T47D (cell line): ENCODE data around the gene CNTN4.

Source experiments
- DNase-seq, 2 experiments: peaks; one replicate each; pipeline versions ENCODE4 v3.0.0 to v3.0.0-alpha.2; 2011 to 2012; ENCODE audit warnings: low read depth in 1 of 2, low spot score in 1 of 2
- JUND ChIP-seq: IDR thresholded peaks from 2 replicates; pipeline ENCODE4 v1.6.1; 2012; ENCODE audit warnings: low read depth
- in situ Hi-C: cut with HindIII; loops from 2 replicates; pipeline ENCODE4 v1.10.0; 2016; ENCODE audit warnings: low sequenced_read_pairs, low pct_unique_long_range_greater_than_20kb

CNTN4 gene

DNA sequence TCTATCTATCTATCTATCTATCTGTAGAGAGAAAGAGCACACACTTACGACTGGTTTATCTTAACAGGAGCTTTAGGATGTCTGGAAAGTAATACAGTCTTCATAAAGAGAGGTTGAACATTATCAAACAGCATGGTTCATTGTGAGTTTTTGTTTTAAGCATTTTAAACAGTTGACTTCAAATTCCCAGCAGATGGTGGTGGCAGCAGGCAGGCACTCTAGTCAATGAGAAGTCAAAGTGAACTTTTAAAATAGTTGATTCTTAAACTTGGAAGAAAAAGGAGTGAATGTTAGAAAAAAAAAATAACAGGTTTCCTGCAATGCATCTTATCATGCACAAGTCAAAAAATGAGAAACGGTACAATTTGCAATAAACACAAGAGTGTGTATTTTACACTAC is 578.8 kb downstream of the CNTN4 start:
- DNase-seq, result no peak
- in situ Hi-C loops, result no loop called here
- TF ChIP-seq JUND, result no peak

- in situ Hi-C loops, result no loop called here
- TF ChIP-seq JUND, result no peak
- DNase-seq, result no peak
These were observed 581.6 kb downstream of the CNTN4 start for GRCh38 chr3:2680236-2680635.

DNA sequence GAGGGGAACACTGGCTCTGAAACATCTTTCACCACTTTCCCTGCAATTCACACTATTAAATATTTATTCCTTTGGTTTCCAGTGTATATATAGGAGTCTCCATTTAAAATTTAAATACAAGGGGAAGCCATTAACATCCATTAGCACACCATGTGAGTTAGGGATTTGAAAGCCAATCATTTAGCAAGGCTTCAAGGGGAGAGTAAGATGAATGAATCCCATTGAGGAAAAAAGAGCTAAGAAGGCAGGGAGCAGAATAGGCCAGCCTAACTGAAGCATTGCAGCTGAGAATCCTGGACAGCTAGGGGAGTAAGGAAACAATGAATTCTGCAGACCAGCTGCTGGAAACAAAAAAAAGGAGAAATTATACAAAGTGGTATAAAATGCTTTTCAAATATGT is 585.4 kb downstream of the CNTN4 start:
- no peak for DNase-seq
- no peak for TF ChIP-seq JUND
- in situ Hi-C loops, result no loop called here

GRCh38 chr3:2686816-2687502 is 588.3 kb downstream of the CNTN4 start:
- in situ Hi-C loops, result no loop called here
- DNase-seq, result no peak
- TF ChIP-seq JUND, result no peak

GRCh38 chr3:2697589-2697988 is 598.9 kb downstream of the CNTN4 start:
- no peak for TF ChIP-seq JUND
- DNase-seq, result no peak
- in situ Hi-C loops, result no loop called here

- TF ChIP-seq JUND, result no peak
- DNase-seq, result no peak
- in situ Hi-C loops, result no loop called here
These were observed 602.8 kb downstream of the CNTN4 start for GRCh38 chr3:2701471-2701870.

DNA sequence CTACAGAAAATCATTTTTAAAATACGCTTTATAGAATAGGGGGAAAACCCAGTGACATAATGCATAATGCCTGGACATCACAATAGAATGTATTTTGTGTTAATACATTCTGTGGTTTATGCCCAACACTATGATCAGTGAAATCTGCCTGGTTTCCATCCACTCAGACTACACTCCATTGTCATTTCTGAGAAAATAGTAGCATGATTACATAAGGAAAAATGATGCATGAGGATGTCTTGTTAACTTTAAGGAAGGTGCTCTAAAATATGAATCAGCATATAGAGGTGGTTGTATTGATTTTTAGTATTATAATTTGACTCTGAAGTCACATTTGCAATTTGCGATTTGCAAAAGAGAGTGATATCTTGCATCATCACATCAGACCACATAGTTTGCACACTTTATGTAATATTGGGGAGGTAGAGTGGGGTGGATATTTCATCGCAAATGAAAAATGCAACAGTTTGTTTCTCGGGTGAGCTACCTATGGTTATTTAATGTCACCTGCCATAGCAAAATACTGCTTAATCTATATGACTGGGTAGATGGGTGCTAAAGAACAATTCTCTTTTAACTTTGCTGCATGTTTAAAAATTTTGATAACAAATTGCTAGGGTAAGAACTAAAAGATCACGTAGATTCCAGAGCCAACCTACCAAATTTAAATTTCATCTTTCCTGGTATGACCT is 607.6 kb downstream of the CNTN4 start:
- in situ Hi-C loops, result no loop called here
- DNase-seq, result no peak
- TF ChIP-seq JUND, result no peak

- no peak for TF ChIP-seq JUND
- in situ Hi-C loops, result no loop called here
- no peak for DNase-seq
These were observed 608.2 kb downstream of the CNTN4 start for GRCh38 chr3:2706836-2707210.

DNA sequence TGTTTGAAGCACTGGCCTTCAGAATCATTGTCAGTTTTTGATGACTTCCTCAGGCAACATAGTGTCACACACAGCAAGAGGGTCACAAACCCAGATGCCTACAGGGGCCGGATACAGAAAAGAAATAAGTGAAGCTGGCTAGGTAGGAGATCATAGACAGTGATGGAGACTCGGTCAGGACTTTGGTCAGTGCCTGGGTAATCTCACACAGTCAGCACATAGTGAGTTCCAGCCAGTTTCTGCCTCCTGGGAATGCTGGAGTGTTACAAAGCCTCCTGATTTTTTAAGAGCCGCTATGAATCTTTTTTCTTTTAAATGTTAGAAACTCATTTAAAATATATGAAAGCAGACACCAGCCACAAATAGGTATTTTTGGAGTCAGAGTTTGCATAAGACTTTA is 612.4 kb downstream of the CNTN4 start:
- no peak for TF ChIP-seq JUND
- in situ Hi-C loops, result no loop called here

GRCh38 chr3:2713923-2714322 is 615.3 kb downstream of the CNTN4 start:
- no peak for TF ChIP-seq JUND
- in situ Hi-C loops, result no loop called here
- DNase-seq, result no peak

More for the DNA sequence above, 612.4 kb downstream of the CNTN4 start:
- DNase-seq, result no peak

DNA sequence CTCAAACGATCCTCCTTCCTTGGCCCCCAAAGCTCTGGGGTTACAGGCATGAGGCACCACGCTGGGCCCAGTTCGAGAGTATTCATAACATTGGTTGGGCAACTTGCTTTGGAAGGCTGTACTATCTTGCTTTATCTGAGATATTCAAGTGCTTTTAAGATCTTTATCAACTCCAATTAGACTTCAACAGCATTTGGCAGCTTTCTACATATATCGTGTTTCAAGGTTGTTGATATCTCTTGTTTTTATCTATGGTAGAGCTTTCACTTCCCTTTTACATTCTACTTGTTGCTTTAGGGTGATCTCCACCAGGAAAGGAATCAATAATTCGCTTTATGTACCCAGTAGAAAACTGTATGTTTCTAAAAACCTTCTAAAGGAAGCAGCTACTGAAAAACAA is 616.2 kb downstream of the CNTN4 start:
- no peak for DNase-seq
- no peak for TF ChIP-seq JUND
- in situ Hi-C loops, result no loop called here

- TF ChIP-seq JUND, result no peak
- in situ Hi-C loops, result no loop called here
- no peak for DNase-seq
These were observed 628.4 kb downstream of the CNTN4 start for GRCh38 chr3:2727101-2727500.

GRCh38 chr3:2727610-2728318 is 629.1 kb downstream of the CNTN4 start:
- no peak for TF ChIP-seq JUND
- peak in 1 of 2 experiments; percentile 14 for DNase-seq
- in situ Hi-C loops, result no loop called here
